ENCODE results near the gene BCAS1. TPM values are rescaled to one million over a fixed set of nuclear protein-coding genes. Genes with fewer than 3 reads are reported as not detected.
"Not testable (repeated sequence)": the region's sequence is repeated elsewhere in the genome, so short reads cannot be mapped to it uniquely, and the experiment has no call there.

The BCAS1 gene
- total RNA-seq, 1 donor from 2014 or later, result 0.08 TPM

GRCh38 chr20:53946106-53946505 lies 124.3 kb downstream of the BCAS1 start:
- DNase-seq (ENCODE audit: low spot score) (no peak), ATAC-seq (no peak)

- ATAC-seq (no peak), DNase-seq (ENCODE audit: low spot score) (no peak)
Measured at GRCh38 chr20:53945478-53945877, 124.9 kb downstream of the BCAS1 start.

- DNase-seq (ENCODE audit: low spot score) (no peak), ATAC-seq (no peak)
Measured at GRCh38 chr20:53944796-53945195, 125.6 kb downstream of the BCAS1 start.

GRCh38 chr20:53943522-53944291 lies 126.7 kb downstream of the BCAS1 start:
- ATAC-seq (no peak), DNase-seq (ENCODE audit: low spot score) (no peak)

GRCh38 chr20:53942973-53943372 lies 127.4 kb downstream of the BCAS1 start:
- DNase-seq (ENCODE audit: low spot score) (no peak), ATAC-seq (peak; percentile 17)

GRCh38 chr20:53942472-53942816 lies 128.0 kb downstream of the BCAS1 start:
- ATAC-seq (no peak), DNase-seq (ENCODE audit: low spot score) (no peak)

GRCh38 chr20:53941680-53942471 lies 128.5 kb downstream of the BCAS1 start:
- no peak for ATAC-seq
- no peak for DNase-seq (ENCODE audit: low spot score)

- ATAC-seq (no peak), DNase-seq (ENCODE audit: low spot score) (no peak)
Measured at GRCh38 chr20:53940907-53941545, 129.4 kb downstream of the BCAS1 start.

GRCh38 chr20:53940360-53940702 lies 130.1 kb downstream of the BCAS1 start:
- DNase-seq (ENCODE audit: low spot score), result no peak
- ATAC-seq, result no peak

- peak; percentile 97 for ATAC-seq
- DNase-seq (ENCODE audit: low spot score), result peak; percentile 93
Measured at GRCh38 chr20:53939572-53940359, 130.6 kb downstream of the BCAS1 start.

- ATAC-seq, result no peak
Measured at GRCh38 chr20:53939190-53939571, 131.2 kb downstream of the BCAS1 start.

GRCh38 chr20:53938739-53939138 lies 131.7 kb downstream of the BCAS1 start:
- DNase-seq (ENCODE audit: low spot score) (no peak), ATAC-seq (no peak)

More at GRCh38 chr20:53939190-53939571, 131.2 kb downstream of the BCAS1 start:
- DNase-seq (ENCODE audit: low spot score), result no peak

GRCh38 chr20:53937929-53938367 lies 132.4 kb downstream of the BCAS1 start:
- ATAC-seq (no peak), DNase-seq (ENCODE audit: low spot score) (no peak)

- ATAC-seq, result no peak
- no peak for DNase-seq (ENCODE audit: low spot score)
Measured at GRCh38 chr20:53937339-53937741, 133.1 kb downstream of the BCAS1 start.

GRCh38 chr20:53935344-53936084 lies 134.9 kb downstream of the BCAS1 start:
- ATAC-seq (no peak), DNase-seq (ENCODE audit: low spot score) (no peak)

GRCh38 chr20:53934421-53935343 lies 135.7 kb downstream of the BCAS1 start:
- DNase-seq (ENCODE audit: low spot score), result no peak
- ATAC-seq, result no peak

GRCh38 chr20:53933232-53933846 lies 137.1 kb downstream of the BCAS1 start:
- DNase-seq (ENCODE audit: low spot score), result no peak
- no peak for ATAC-seq

GRCh38 chr20:53932655-53933192 lies 137.7 kb downstream of the BCAS1 start:
- ATAC-seq; DNase-seq (ENCODE audit: low spot score): not testable (repeated sequence)

All from left lobe of liver (tissue), 2 donors.